ENCODE measurements around the gene APOC1.
A peak's percentile ranks its signal among the peaks of the same experiment; 100 is the strongest.

APOC1 gene

DNA sequence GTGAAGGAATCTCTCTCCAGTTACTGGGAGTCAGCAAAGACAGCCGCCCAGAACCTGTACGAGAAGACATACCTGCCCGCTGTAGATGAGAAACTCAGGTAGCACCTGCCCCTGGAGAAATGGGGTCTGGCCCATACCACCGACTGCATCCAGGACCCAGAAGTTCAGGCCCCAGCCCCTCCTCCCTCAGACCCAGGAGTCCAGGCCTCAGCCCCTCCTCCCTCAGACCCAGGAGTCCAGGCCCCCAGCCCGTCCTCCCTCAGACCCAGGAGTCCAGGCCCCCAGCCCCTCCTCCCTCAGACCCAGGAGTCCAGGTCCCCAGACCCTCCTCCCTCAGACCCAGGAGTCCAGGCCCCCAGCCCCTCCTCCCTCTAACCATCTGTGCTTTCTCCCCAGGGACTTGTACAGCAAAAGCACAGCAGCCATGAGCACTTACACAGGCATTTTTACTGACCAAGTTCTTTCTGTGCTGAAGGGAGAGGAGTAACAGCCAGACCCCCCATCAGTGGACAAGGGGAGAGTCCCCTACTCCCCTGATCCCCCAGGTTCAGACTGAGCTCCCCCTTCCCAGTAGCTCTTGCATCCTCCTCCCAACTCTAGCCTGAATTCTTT is 34.5 kb downstream of the APOC1 start:
- in situ Hi-C loops (cut with HindIII; ENCODE audit: low pct_ligation_motif_present, low pct_unique_long_range_greater_than_20kb, low sequenced_read_pairs), result no loop called here
- no peak for DNase-seq

DNA sequence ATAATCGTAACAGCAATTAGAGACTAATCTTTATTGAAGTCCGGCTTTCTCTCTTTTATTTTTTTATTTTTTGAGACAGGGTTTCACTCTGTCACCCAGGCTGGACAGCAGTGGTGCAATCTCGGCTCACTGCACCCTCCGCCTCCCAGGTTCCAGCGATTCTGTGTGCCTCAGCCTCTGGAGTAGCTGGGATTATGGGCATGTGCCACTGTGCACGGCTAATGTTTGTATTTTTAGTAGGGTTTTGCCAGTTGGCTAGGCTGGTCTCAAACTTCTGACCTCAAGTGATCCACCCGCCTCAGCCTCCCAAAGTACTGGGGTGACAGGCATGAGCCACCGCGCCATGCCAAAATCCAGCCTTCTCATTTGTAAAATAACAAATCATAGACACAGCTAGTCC is 35.1 kb downstream of the APOC1 start:
- in situ Hi-C loops (cut with HindIII; ENCODE audit: low pct_ligation_motif_present, low pct_unique_long_range_greater_than_20kb, low sequenced_read_pairs), result no loop called here
- DNase-seq, result no peak

DNA sequence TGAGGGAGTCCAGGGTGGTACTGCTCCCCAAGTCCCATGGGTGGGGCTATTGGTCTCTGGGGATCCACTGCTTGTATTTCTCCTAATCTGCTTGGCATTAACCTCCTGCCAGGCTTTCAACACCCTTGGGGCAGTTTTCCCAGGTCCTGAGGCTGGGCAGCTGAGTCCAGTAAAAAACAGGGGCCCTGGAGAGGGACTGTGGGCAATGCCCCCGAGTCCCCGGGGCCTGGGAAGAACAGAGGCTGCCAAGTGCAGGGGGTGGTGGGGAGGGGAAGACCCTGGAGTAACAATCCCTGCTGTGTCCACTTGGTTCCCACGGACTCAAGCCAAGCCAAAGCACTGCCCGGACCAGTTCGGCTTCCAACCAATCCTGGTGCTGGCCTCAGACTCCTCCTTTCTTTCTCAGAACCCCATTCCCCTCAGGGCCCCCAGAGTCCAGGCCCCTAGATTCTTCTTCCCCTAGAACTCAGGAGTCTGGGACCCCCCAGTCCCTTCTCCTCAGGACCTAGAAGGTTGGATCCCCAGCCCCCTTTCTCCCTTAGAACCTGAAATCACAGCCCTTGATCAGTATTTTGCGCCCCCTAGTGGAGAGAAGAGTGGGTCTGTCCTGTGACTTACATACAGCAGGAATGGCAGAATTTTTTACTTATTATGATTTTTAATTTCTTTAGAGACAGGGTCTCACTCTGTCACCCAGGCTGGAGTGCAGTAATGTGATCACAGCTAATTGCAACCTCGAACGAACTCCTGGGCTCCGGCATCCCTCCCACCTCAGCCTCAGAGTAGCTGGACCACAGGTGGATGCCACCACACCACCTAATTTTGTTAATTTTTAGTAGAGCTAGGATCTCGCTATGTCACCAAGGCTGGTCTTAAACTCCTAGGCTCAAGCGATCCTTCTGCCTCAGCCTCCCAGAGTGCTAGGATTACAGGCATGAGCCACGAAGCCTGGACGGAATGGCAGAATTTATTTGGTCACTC is 37.1 kb downstream of the APOC1 start:
- in situ Hi-C loops (cut with HindIII; ENCODE audit: low pct_ligation_motif_present, low pct_unique_long_range_greater_than_20kb, low sequenced_read_pairs), result no loop called here
- DNase-seq, result peak; percentile 73

DNA sequence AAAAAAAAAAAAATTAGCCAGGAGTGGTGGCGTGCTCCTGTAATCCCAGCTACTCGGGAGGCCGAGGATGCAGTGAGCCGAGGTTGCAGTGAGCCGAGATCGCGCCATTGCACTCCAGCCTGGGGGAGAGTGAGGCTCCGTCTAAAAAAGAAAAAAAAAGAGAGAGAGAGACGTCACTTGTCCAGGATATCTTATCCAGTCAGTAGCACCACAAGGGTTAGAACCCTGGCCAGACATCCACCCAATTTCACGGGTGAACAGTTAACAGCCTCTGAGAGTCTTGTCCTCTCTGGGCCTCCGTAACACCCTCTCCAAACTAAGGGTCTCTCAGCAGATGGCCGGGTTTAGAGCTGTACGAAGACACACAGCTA is 39.9 kb downstream of the APOC1 start:
- DNase-seq, result no peak
- in situ Hi-C loops (cut with HindIII; ENCODE audit: low pct_ligation_motif_present, low pct_unique_long_range_greater_than_20kb, low sequenced_read_pairs), result no loop called here

DNA sequence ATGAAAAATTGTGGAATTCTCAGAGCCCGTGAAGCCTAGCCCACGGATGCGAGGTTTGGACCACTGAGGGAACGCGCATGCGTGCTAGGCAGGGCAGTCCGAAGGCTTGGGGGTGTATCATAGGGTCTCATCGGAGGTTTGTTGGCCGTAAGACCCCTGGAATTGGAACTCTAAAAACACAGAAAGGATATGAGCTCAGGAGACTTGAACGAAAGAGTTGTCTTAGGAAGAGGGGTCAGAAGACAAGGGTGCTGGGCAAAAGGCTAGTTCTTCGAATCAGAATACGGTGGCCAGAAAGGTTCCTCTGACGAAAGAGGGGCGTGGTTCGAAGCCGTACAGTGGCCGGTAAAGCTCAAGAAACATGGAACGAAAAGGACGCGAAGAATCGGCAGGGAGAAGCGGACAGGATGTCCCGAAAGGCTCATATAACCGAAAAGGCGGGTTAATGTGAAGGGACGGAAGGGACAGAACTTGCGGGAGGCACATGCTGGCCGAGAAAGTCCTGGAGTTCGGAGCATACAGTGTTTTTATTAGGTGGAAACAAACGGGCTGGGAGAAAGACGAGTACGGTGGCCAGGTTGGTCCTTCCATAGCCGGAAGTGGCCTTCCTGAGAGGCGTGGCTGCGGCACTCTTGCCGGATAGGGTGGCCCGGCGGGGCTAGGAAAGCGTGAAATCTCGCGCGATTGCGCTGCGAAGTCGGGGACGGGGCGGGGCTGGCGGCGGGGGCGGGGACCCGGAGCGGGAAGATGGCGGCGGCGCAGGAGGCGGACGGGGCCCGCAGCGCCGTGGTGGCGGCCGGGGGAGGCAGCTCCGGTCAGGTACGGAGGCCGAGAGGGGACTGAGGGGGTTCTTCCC is 40.5 kb downstream of the APOC1 start, which contains the start of gene CLPTM1:
Gene CLPTM1 (plus strand): TSS at position 732 of the 856 bp plus-strand sequence. CDS start 16 bp downstream, at position 748.
- in situ Hi-C loops (cut with HindIII; ENCODE audit: low pct_ligation_motif_present, low pct_unique_long_range_greater_than_20kb, low sequenced_read_pairs), result no loop called here
- peak; percentile 94 for DNase-seq

DNA sequence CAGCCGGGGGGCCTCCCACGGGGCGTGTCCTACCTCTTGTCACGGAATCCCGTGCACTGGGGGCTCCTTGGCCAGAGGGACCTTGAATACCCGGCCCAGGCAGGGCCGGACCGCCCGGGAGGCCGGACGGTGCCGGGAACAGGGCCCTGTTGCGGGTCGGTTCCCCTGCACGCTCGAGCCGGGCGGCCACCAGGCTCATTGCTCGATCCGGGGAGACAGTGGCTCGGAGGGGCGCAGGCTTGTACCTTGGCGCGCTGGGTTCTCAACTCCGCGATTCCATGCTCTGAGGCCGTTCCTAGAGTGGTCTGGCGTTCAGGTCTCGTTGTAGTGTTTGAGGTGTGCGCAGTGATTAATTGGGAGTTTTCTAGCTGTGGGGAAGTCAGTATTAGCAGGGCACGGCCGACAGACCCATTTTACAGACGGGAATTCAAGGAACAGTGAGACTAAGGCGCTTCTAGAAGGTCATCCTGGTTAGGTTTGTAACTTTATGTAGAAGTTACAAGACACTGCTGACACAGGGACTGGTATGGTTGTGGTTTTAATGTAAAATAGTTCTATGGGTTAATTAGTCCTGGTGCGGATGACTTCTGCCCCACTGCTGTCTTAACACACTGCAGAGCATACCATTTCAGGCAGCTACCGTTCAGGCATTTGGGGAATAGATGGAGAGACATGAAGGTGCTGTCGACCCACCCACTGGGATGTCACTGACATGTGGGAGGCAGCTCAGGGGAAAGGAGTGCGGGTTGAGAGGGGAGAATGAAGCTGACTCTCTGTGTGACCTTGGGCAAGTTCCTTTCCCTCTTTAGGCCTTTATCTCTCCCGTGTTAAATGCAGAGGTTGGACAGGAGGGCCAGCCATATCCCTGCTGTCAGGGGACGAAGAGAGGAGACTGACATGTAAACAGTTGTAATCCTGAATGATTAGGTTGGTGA is 41.4 kb downstream of the APOC1 start:
- in situ Hi-C loops (cut with HindIII; ENCODE audit: low pct_ligation_motif_present, low pct_unique_long_range_greater_than_20kb, low sequenced_read_pairs), result no loop called here
- peak; percentile 8 for DNase-seq

DNA sequence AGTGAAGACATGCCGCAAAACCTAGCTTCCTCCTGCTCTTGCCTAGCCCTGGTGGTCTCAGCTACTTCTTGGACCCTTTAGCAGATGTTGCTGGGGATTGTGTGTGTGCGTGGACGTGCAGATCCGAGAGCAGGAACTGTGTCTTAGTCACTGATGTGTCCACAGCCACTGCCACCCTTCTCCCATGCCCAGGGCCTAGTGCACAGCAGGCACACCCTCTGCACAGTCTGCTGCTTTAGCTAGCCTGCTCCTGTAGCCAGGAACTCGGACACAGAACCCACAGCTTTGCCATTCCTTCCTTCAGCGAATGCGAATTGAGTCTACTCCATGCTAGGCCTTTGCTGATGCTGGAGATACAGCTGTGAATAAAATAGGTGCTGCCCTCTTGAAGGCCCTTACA is 43.1 kb downstream of the APOC1 start:
- DNase-seq, result no peak
- in situ Hi-C loops (cut with HindIII; ENCODE audit: low pct_ligation_motif_present, low pct_unique_long_range_greater_than_20kb, low sequenced_read_pairs), result no loop called here

DNA sequence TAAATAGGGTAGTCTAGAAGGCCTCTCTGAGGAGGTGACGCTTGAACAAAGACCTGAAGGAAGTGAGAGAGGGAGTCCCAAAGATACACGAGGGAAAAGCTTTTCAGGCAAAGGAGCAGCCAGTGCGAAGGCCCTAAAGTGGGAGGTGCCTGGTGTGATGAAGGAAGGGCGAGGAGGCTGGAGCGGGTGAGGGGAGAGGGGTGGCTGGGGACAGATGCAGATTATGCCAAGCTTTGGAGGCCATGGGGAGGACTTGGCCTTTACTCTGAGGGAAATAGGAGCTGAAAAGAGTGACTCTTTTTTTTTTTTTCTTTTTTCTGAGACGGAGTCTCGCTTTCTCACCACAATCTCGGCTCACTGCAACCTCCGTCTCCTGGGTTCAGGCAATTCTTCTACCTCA is 43.7 kb downstream of the APOC1 start:
- no peak for DNase-seq
- in situ Hi-C loops (cut with HindIII; ENCODE audit: low pct_ligation_motif_present, low pct_unique_long_range_greater_than_20kb, low sequenced_read_pairs), result no loop called here

DNA sequence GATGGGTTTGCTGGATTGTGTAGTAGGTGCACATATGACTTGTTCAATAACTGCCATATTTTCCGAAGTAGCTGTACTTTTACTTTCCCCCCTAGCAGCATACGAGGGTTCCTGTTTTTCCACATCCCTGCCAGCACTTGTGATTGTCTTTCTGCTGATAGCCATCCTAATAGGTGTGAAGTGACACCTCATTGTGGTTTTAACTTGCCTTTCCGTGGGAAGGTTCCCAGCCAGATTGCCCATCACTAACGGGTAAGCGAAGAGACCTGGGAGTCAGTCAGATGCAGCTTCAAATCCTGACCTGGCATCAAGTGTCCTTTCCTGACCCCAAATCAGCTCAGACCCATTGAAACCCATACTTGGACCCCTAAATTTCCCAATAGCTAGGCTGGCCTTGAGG is 45.3 kb downstream of the APOC1 start:
- in situ Hi-C loops (cut with HindIII; ENCODE audit: low pct_ligation_motif_present, low pct_unique_long_range_greater_than_20kb, low sequenced_read_pairs), result no loop called here

DNA sequence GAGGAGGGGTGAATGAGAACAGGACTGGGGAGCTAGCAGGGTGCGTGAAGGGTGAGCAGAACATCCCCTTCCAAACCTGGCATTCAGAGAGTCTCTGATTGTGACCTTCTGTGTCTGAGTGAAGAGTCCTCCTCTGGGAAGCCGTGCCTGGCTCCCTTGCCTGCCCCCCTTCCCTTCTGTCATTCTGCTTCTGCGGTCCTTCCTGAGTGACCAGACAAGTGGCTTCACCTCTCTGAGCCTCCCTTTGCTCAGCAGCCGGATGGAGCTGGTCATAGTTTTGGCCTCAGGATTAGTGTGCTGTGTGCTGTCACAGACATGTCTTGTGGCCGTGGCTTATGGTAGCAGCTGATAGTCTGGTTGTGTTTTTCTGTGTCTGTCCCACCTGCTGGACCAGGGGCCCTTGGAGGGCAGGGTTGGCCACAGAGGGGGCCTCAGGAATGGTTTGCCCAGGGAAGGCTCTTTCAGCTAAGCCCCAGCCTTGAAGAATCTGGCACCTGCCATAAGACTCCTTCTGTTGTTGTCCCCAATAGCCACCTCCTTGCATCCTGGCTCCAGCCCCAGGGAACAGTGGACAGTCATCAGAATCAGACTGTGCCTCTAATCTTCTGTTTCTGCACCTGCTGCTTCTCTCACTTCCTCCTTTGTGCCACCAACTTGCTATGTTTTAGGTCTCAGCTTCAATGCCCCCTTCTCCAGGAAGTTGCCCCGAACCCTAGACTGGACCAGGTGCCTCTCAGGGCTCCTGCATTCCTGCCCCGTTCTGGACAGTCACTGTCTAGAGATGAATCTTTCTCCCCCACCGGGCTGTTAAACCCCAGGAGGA is 46.7 kb downstream of the APOC1 start:
- in situ Hi-C loops (cut with HindIII; ENCODE audit: low pct_ligation_motif_present, low pct_unique_long_range_greater_than_20kb, low sequenced_read_pairs), result no loop called here
- DNase-seq, result no peak

More for the DNA sequence above, 45.3 kb downstream of the APOC1 start:
- DNase-seq, result no peak

DNA sequence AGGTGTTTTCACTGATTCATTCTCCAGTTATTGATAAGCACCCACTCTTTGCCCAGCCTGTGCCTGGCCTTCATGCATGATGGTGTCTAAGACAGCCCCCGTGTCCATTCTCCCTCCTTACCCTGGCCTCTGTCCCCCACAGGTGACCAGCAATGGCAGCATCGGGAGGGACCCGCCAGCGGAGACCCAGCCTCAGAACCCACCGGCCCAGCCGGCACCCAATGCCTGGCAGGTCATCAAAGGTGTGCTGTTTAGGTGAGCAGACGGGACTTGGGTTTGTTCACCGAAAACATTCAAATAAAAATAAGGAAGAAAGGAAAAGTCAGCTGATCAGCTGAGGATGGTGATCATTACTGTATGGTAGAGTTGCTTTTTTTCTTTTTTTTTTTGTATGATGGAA is 47.4 kb downstream of the APOC1 start:
- DNase-seq, result no peak

DNA sequence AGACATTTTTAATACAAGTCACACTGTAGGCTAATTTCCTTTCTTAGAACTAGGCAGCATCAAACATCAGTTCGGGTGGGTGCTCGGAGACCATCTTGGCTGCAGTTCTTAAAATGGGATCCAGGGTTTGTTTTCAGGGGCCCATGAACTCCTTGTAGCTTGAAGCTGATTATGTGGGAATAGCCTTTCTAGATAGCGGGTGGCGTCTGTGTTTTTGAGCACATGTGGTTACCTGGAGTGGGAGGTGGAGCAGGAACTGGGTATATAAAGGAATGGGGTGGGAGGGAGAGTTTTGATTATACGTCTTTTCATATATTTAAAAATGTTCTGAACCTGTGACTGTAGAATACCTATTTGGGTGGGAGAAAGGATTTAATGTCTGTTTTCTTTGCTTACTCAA is 53.7 kb downstream of the APOC1 start:
- no peak for DNase-seq
- in situ Hi-C loops (cut with HindIII; ENCODE audit: low pct_ligation_motif_present, low pct_unique_long_range_greater_than_20kb, low sequenced_read_pairs), result no loop called here

More for the DNA sequence above, 47.4 kb downstream of the APOC1 start:
- in situ Hi-C loops (cut with HindIII; ENCODE audit: low pct_ligation_motif_present, low pct_unique_long_range_greater_than_20kb, low sequenced_read_pairs), result no loop called here

DNA sequence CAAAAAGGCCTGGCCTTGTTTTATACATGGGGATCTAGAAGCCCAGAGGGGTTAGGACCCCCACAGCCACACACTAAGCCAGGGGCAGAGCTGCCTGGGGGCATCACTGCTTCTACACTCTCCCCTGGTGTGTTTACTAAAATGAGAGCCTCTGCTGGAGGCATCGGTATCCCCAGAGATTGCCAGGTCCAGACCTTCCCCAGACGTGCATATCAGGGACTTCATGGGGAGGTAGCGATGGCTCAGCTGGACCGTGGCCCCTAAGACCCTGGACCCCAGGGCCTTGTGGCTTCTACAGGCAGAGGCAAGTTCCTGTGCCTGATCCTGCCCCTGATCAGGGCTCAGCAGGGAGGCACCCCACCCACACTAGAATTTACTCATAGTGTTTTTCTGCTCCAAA is 54.3 kb downstream of the APOC1 start:
- in situ Hi-C loops (cut with HindIII; ENCODE audit: low pct_ligation_motif_present, low pct_unique_long_range_greater_than_20kb, low sequenced_read_pairs), result no loop called here
- DNase-seq, result no peak

Data from ACHN (cell line).